ENCODE measurements around the gene CCDC170.

DNA sequence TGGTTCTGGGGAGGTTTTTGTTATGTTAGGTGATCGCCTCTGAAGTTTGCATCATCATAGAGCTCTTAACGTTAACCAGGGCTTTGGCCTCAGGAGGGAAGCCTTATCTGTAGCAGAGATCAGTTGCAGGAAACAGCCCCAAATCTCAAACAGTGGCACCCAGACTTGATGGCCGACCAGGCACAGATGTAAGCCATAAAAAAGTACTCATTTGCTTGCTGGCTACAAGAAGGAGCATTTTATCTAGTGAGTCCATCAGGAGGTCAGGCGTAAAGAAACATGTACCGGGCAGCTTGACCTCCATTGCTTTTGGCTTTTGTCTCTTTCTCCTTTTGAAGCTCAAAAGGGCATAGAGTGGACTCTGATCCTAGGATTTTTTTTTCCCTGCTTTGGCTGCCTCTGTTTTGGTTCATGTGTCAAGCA lies 122.3 kb downstream of the CCDC170 start:
- TF ChIP-seq POLR2AphosphoS5 (IDR thresholded peaks at IDR 0.05; ENCODE audit: borderline replicate concordance, low read depth, low read length) (no peak), EZH2 (IDR thresholded peaks at IDR 0.05) (no peak)
